Measurements from ENCODE around the gene AGK. TPM values are rescaled to one million over a fixed set of nuclear protein-coding genes. Genes with fewer than 3 reads are reported as not detected.
"Not testable (repeated sequence)": the region's sequence is repeated elsewhere in the genome, so short reads cannot be mapped to it uniquely, and the experiment has no call there.

The AGK gene
- total RNA-seq, 1 donor from 2014 or later = 20.7 TPM

- no peak for DNase-seq (ENCODE audit: low spot score)
Measured at GRCh38 chr7:141557360-141557759, 6.2 kb downstream of the AGK start.

- not testable (repeated sequence) for DNase-seq (ENCODE audit: low spot score)
Measured at GRCh38 chr7:141557831-141558531, 6.8 kb downstream of the AGK start.

- DNase-seq (ENCODE audit: low spot score) = no peak
Measured at GRCh38 chr7:141558544-141559183, 7.5 kb downstream of the AGK start.

- no peak for DNase-seq (ENCODE audit: low spot score)
Measured at GRCh38 chr7:141559961-141560360, 8.8 kb downstream of the AGK start.

GRCh38 chr7:141562036-141562435 lies 10.8 kb downstream of the AGK start:
- no peak for DNase-seq (ENCODE audit: low spot score)

GRCh38 chr7:141562543-141562942 lies 11.3 kb downstream of the AGK start:
- no peak for DNase-seq (ENCODE audit: low spot score)

GRCh38 chr7:141562972-141563371 lies 11.8 kb downstream of the AGK start:
- DNase-seq (ENCODE audit: low spot score) = no peak

- DNase-seq (ENCODE audit: low spot score) = no peak
Measured at GRCh38 chr7:141563956-141564623, 12.9 kb downstream of the AGK start.

GRCh38 chr7:141567432-141567831 lies 16.2 kb downstream of the AGK start:
- DNase-seq (ENCODE audit: low spot score) = no peak

GRCh38 chr7:141568227-141568626 lies 17.0 kb downstream of the AGK start:
- DNase-seq (ENCODE audit: low spot score) = no peak

- DNase-seq (ENCODE audit: low spot score) = no peak
Measured at GRCh38 chr7:141571059-141571458, 19.8 kb downstream of the AGK start.

GRCh38 chr7:141572175-141572574 lies 21.0 kb downstream of the AGK start:
- no peak for DNase-seq (ENCODE audit: low spot score)

GRCh38 chr7:141573511-141573910 lies 22.3 kb downstream of the AGK start:
- no peak for DNase-seq (ENCODE audit: low spot score)

- DNase-seq (ENCODE audit: low spot score) = no peak
Measured at GRCh38 chr7:141575164-141575563, 24.0 kb downstream of the AGK start.

- no peak for DNase-seq (ENCODE audit: low spot score)
Measured at GRCh38 chr7:141575654-141576448, 24.6 kb downstream of the AGK start.

GRCh38 chr7:141577043-141577839 lies 26.0 kb downstream of the AGK start:
- no peak for DNase-seq (ENCODE audit: low spot score)

- DNase-seq (ENCODE audit: low spot score) = not testable (repeated sequence)
Measured at GRCh38 chr7:141579953-141580352, 28.7 kb downstream of the AGK start.

- DNase-seq (ENCODE audit: low spot score) = not testable (repeated sequence)
Measured at GRCh38 chr7:141582063-141582462, 30.9 kb downstream of the AGK start.

GRCh38 chr7:141584935-141585334 lies 33.7 kb downstream of the AGK start:
- no peak for DNase-seq (ENCODE audit: low spot score)

- no peak for DNase-seq (ENCODE audit: low spot score)
Measured at GRCh38 chr7:141585592-141586510, 34.6 kb downstream of the AGK start.

Measured in mucosa of gallbladder (tissue), 1 donor.